Fibroblast of gingiva (primary cell): ENCODE results near the gene CLCN6.
A peak's percentile ranks its signal among the peaks of the same experiment; 100 is the strongest.

ENCODE experiments used
- DNase-seq: peaks from one replicate; pipeline ENCODE4 v3.0.0-alpha.2; 2011; ENCODE audit warnings: low read depth

The CLCN6 gene

GRCh38 chr1:11856698-11857097 is 50.7 kb downstream of the CLCN6 start:
- no peak for DNase-seq

GRCh38 chr1:11857164-11857851 is 51.3 kb downstream of the CLCN6 start:
- no peak for DNase-seq

GRCh38 chr1:11858158-11858557 is 52.2 kb downstream of the CLCN6 start:
- no peak for DNase-seq

GRCh38 chr1:11858613-11858967 is 52.6 kb downstream of the CLCN6 start, which contains the start of gene NPPB:
Gene NPPB, minus strand, starts transcription at chr1:11858945. Its CDS starts 112 bp downstream, at chr1:11858833.
- DNase-seq: no peak

- DNase-seq: peak; percentile 22
Measured at GRCh38 chr1:11858968-11859871, 53.2 kb downstream of the CLCN6 start.

GRCh38 chr1:11860083-11860482 is 54.1 kb downstream of the CLCN6 start:
- no peak for DNase-seq

- DNase-seq: no peak
Measured at GRCh38 chr1:11860587-11860986, 54.6 kb downstream of the CLCN6 start.

GRCh38 chr1:11862890-11863289 is 56.9 kb downstream of the CLCN6 start:
- no peak for DNase-seq

- no peak for DNase-seq
Measured at GRCh38 chr1:11868331-11868980, 62.5 kb downstream of the CLCN6 start.

GRCh38 chr1:11869104-11869503 is 63.1 kb downstream of the CLCN6 start:
- no peak for DNase-seq

GRCh38 chr1:11869650-11870207 is 63.7 kb downstream of the CLCN6 start:
- DNase-seq: no peak

- DNase-seq: no peak
Measured at GRCh38 chr1:11872545-11872944, 66.6 kb downstream of the CLCN6 start.

GRCh38 chr1:11873395-11874257 is 67.6 kb downstream of the CLCN6 start:
- no peak for DNase-seq

GRCh38 chr1:11874258-11874562 is 68.2 kb downstream of the CLCN6 start:
- DNase-seq: no peak

GRCh38 chr1:11874624-11875023 is 68.6 kb downstream of the CLCN6 start:
- no peak for DNase-seq

GRCh38 chr1:11875094-11875493 is 69.1 kb downstream of the CLCN6 start:
- DNase-seq: no peak

GRCh38 chr1:11877074-11877473 is 71.1 kb downstream of the CLCN6 start:
- no peak for DNase-seq

- DNase-seq: no peak
Measured at GRCh38 chr1:11878081-11878890, 72.3 kb downstream of the CLCN6 start.

GRCh38 chr1:11878891-11879190 is 72.8 kb downstream of the CLCN6 start:
- no peak for DNase-seq

- DNase-seq: no peak
Measured at GRCh38 chr1:11879311-11880180, 73.6 kb downstream of the CLCN6 start.
